SKM-1 (cell line): Measurements from ENCODE around the gene WASHC2A.
"Not testable (repeated sequence)": the region's sequence is repeated elsewhere in the genome, so short reads cannot be mapped to it uniquely, and the experiment has no call there.

Source experiments
- DNase-seq: peaks from one replicate; lab custom pipeline; 2025; ENCODE audit not compliant: unreplicated experiment; lab: John Stamatoyannopoulos, UW

WASHC2A gene

DNA sequence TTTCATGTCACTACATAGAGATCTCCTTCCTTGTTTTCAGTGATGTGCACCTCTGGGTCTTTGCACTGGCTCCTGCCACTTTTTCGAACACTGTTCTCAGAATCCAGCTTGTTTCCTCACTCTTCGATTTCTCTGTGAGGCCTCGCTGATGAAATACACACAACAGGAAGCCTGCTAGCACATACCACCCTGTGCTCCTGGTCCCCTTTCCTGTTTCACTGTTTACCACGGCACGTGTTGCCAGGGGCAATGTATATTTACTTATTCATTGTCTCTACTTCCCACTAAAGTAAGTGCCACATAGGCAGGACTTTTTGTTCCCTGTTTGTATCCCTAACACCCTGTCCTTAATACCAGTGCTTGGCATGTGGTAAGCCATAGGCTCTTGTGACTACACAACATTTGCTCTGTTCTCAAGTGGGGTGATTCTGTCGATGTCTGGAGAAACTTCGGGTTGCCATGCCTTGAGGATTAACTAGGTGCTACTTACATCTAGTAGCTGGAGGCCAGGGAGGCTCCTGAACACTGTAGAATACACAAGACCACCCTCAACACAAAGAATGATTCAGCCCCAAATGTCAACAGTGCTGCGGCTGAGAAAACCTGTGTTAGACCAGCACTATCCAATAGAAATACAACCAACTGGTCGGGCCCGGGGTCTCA, 75.9 kb downstream of the WASHC2A start:
- not testable (repeated sequence) for DNase-seq

DNA sequence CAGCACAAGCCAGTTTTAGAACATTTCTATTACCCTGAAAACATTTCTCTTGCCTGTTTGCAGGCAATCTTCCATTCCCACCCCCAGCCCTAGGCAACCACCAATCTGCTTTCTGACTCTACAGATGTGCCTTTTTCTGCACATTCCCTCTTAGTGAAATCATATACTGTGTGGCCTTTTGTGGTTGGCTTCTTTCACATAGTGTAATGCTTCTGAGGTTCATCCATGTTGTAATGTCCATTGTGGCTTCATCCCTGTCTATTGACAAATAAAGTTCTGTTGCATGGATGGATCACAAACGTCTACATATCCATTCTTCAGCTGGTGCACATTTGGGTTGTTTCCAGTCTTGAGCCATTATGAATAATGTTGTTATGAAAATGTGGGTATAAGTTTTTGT, 77.8 kb downstream of the WASHC2A start:
- DNase-seq = not testable (repeated sequence)

GRCh38 chr10:50152792-50153272, 85.1 kb downstream of the WASHC2A start:
- DNase-seq = no peak

DNA sequence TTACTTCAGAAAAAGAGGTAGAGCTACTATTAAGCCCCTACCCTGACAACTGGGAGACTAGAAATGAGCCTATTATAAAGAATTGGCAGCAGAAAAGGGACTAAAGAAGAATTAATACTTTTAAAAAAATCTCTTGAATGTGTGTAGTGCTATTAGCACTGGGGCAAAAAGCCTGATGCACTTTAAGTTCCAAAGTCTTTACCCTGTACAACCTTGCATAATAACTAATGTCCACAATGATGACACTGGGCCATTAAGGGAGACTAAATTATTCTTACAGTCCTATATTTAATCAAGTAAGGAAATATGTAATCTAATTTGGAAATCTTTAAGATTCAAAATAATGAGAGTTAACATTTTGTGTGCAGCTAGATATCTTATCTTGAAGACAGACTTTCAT, 90.1 kb downstream of the WASHC2A start:
- not testable (repeated sequence) for DNase-seq

DNA sequence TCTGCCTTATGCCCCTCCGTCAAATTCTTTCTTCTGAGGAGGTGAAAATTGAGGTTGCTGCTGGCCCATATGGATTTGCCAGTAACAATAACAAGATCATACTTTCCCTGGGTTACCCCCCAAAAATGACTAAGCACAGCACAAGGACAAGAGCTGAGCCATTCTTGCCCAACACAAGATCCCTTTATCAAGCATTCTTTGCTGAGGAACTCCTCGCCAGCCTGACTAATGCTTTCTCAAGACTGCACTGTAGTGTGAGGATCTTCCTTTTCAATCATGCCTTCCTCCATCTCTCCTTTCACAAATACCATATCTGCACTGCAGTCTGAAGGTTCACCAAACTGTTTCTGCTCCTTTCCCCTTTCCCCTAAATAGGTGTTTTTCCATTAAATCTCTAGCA, 92.1 kb downstream of the WASHC2A start:
- DNase-seq = not testable (repeated sequence)

GRCh38 chr10:50165038-50165437, 97.3 kb downstream of the WASHC2A start:
- not testable (repeated sequence) for DNase-seq

GRCh38 chr10:50167833-50168232, 100.1 kb downstream of the WASHC2A start:
- not testable (repeated sequence) for DNase-seq

DNA sequence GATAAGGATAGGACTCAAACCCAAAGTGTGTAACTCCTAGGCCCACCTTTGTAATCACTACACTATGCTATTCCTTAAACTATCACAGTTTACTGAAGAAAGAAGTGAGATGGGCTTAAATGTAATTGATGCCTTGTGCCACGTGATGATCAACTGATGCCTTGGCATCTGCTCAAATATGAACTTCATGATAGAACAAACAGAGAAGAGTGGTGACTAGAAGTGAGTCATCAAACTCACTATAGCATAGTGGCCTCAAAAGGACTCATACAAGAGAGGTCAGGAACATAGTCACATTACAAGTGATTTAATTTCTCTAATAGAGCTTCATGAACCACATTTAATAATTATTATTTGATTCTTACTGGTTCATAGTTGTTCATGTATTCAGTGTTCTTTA, 101.8 kb downstream of the WASHC2A start:
- DNase-seq = not testable (repeated sequence)

- not testable (repeated sequence) for DNase-seq
Observed at GRCh38 chr10:50174788-50175525, 107.2 kb downstream of the WASHC2A start.
